Jurkat, Clone E6-1 (cell line): Measurements from ENCODE around the gene MCC.

Experiments used
- DNase-seq: peaks from one replicate; pipeline ENCODE4 v3.0.0-alpha.2; 2011; ENCODE audit warnings: low read depth, low spot score
- H3K4me3 ChIP-seq: 2 replicates; pipeline ENCODE4 v1.5.1; 2011; ENCODE audit warnings: mild to moderate bottlenecking, low read length, control low read depth, moderate library complexity

Gene MCC

DNA sequence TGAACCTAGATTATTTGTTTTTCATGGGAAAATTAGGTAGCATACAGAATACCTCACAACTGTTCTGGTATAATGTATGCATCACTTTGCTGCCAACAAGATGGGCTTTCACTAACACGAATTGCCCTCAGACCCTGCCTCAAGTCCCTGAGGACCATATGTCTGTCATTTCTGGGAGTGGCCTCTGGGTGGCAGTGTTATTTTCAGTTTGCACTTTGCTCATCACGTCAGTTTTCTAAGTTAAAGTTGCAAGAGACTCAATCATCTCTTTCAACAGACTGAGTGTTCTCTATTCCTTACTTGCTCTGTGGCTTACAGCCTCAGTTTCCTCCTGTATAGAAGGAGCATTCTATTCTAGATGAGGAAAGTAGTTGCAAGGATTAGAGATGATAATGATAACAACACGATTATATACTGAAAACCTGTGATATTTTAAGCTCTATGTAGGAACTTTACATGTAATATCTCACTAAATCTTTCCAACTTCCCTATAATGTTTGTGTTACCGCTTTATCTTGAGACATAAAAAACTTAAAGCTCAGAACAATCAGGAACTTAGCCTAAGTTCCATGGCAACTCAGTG, 109.2 kb downstream of the MCC start:
- DNase-seq: peak; percentile 61
- H3K4me3 ChIP-seq: no peak overlapping the region

DNA sequence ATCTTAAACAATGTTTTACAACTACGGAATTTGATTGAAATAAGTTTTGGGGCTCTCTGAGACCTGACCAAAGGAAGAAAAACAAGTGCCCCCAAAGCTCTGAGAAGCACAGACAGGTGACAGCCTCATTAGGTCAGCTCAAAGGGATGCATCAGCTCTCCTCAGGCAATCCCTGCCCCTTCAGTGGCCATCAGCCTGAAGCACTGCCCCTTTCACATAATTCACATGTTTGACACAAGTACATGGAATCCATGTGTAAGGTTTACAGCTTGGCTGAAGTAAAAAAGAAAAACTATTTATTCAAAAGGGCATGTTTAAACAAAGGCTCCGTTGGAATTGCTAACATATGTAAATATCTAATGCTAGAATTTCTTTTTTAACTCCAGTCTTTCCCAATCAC, 109.7 kb downstream of the MCC start:
- H3K4me3 ChIP-seq: no peak overlapping the region
- DNase-seq: no peak

DNA sequence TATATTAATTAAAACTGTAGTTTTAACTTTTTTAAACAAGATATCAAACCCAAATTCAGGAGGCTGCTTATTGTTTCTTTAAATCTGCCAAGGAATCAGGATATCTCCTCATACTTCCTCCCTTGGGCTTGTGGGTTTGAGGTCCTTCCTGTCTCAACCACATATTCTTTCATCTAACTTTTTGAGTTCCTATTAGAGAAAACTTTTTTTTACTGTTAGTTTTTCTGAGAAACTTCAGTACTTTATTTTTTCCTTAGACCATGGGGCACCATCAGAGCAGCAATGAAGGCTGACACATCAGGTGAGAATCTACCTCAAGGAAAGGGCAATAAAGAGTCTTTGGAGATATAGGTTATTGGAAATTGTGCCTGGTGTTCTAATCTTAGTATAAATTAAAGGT, 110.2 kb downstream of the MCC start:
- DNase-seq: peak; percentile 74
- no peak overlapping the region for H3K4me3 ChIP-seq

DNA sequence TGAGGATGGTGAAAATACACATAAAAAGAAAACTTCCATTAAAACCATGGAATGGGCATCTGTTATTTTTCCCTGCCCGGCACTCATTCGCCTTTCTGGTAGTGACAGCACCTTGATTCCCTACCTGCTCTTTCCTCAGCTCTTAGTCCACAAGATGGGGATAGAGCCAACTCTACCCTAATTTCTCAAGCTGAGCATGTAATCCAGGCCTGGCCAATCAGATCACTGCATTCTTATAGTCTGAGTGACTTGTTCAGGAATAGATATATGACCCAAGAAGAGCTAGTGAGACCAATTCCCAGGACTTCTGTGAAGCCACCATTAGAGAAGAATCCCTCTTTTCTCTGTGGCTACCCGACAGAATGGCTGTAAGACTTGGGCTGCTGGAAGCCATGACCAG, 111.6 kb downstream of the MCC start:
- no peak for DNase-seq
- no peak overlapping the region for H3K4me3 ChIP-seq

DNA sequence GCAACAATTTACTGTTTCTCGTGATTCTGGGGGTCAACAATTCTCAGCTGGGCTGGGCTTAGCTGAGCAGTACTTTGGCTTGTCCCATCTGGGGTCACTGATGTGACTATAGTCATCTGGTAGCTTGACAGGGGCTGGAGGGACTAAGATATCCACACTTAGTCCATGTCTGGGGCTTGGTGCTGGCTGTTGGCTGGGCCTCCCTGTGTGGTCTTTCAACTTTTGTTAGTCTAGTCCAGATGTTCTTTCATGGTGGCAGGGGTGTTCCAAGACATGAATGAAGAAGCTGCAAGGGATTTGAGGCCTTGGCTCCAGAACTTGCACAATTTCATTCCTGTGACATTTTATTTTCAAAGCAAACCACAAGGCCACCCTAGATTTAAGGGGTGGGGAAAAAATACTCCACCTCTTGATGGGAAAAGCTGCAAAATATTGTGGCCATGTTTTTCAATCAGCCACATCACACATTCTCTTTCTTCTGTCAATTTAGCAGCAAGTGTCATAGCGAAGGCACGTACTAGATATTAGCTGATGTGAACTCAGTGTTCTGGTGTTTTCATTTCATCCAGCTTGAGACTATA, 112.7 kb downstream of the MCC start:
- DNase-seq: no peak

DNA sequence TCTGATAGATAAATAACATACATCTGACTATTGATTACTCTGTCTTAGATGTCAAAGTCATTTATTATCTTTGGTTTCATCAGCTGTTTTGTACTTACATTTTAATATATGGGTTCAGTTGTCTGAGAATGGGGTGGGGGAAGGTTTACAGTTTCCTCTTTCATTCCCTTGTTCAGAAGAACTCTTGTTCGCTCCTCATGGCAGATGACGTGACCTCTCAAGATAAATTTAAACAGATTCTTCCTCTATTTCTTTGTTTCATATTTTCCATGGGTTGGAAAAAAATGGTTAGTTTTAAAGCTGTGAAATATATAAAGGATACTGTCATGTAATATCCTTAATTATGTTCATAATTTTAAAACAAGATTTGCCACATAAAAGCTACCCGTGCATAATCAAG, 114.8 kb downstream of the MCC start:
- no peak overlapping the region for H3K4me3 ChIP-seq
- no peak for DNase-seq

More for the DNA sequence above, 112.7 kb downstream of the MCC start:
- no peak overlapping the region for H3K4me3 ChIP-seq

DNA sequence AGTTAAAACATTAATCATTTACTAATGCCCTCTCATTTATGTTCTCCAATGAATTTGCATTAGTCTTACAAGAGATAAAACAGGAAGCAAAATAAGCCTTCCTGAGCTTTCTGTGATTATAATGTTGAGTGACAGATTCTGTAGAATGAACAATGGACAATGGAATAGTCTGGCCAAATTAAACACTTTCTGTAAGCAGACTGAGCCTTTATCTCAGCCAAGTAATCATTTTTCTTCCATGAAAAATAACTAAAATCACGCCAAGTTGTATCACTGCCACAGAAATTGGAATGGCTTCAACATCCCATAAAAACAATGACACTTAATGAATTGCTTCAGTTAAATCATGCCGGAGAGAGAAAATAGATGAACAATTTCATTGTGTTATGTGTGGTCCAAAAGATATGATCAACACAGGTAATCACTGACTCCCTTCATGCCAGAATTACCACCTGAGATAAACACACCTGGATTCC, 116.5 kb downstream of the MCC start:
- H3K4me3 ChIP-seq: no peak overlapping the region

DNA sequence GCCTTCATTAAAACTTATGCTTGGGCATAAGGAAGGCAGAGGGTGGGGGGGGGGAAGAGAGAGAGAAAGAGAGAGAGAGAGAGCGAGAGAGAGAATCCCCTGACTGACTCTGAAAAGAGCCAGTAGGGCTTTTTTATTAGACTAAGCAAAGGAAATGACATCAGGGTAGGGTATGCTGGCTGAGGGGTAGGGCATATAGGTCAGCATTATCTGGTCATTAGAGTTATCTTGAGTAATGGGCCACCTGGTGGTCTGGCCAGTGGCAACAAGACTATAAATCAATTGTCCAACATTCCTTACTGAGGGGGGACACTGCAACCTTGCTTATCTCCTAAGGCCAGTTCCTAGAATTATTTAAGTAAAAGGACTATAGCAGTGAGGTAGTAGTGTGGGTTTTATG, 120.7 kb downstream of the MCC start:
- DNase-seq: no peak
- no peak overlapping the region for H3K4me3 ChIP-seq

More for the DNA sequence above, 116.5 kb downstream of the MCC start:
- DNase-seq: no peak

DNA sequence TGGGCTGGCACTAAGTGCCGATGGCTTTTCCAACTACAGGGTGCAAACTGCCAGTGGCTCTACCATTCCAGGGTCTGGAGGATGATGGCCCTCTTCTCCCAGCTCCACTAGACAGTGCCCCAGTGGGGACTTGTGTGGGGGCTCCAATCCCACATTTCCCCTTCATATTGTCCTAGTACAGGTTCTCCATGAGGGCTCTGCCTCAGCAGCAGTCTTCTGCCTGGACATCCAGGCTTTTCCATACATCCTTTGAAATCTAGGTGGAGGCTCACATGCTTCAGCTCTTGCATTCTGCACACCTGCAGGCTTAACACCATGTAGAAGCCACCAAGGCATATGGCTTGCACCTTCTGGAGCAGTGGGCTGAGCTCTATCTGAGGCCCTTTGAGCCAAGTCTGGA, 123.8 kb downstream of the MCC start:
- DNase-seq: no peak

DNA sequence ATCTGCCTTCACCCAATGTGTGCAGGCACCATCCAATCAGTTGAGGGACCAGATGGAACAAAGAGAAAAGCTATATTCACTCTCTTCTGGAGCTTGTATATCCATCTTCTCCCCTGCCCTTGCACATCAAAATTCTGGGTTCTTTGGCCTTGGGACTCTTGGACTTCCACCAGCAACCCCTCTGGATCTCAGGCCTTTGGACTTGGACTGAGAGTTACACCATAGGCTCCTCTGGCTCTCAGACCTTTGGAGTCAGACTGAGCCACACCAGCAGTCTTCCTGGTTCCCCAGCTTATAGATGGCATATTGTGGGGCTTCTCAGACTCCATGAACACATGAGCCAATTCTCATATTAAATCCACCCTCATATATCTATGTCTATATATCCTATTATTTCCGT, 126.6 kb downstream of the MCC start:
- DNase-seq: no peak
- H3K4me3 ChIP-seq: no peak overlapping the region

More for the DNA sequence above, 123.8 kb downstream of the MCC start:
- H3K4me3 ChIP-seq: no peak overlapping the region

DNA sequence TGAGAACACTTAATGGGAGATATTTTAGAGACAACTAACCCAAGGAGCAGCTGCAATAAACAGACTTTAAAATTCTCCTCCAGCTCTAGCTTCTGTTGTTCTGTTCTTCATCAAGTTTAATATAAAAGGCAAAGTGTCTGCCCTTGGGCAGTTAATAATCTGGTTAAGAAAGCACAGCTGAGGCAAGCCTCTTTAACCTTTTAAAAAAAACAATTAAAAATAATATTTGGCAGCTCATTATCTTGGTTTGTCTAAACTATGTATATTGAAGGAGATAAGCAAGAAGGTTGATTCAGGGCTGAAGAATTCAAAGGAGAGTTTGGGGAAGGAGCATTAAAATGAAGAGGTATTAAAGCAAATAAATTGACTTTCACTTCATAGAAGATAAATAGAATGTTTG, 128.8 kb downstream of the MCC start:
- DNase-seq: no peak
- H3K4me3 ChIP-seq: no peak overlapping the region

DNA sequence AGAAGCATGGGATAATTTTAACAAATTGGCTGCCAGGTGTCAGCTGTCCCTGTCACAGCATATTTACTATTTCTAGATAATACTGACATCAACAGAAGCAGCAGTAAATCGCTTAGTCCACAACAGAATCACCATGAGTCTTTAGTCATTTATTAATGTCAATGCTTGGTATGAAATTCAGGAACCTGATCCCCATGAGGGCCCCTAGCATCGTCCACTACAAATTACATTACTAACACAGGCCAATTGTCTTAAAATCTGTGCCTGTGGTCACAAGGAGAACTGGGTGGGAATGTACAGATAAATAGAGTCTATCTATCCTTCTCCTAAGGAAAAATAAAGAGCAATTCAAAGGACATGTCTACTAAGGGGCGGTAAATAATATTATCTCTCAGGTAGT, 129.6 kb downstream of the MCC start:
- H3K4me3 ChIP-seq: no peak overlapping the region
- no peak for DNase-seq

DNA sequence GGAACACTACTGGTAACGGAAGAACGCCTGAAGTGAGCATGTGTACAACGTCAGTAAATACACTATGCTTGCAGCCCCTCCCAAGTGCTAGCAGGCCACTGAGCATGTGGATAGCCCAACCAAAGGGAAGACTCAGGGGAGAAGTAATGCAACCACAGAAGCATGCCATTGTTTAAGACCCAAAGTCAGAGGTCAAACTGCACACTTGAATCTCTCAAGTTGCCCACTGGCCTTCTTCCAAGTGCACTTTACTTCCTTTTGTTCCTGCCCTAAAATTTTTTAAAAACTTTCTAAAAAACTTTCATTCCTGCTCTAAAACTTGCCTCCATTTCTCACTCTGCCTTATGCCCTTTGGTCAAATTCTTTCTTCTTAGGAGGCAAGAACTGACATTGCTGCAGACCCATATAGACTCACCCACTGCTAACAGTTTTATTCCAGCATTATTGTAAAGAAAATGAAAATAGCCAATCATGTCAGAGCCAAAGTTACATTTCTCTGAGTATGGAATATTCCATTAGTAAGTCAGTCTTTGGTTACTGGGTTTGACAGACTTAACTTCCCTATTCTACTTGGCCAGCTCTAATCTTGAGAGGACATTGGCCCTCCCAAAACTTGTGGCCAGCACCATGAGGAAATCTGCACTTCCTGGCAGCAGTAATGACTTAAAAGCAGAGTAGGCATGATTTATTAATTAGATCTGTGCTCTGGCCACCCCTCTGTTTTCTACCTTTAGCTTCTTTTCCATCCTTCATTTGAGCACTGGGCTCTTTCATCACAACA, 130.4 kb downstream of the MCC start:
- H3K4me3 ChIP-seq: no peak overlapping the region
- DNase-seq: no peak

DNA sequence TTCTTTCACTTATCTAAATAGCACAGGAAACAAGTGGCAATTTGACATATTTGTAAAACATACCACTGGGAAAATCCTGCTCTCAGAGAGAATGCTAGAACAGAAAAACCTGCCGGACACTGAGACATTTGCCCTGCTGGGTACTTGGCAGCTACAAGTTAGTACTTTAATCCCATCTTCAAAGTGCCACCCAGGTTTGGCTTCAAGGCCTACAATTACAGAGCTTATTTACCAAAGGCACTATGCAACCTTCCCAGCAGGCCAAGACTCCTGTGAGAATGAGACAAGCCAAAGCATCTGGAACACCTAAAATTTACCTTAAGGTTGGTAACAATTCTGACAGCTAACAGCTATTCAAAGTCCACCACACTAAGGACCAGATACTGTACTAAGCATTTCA, 131.8 kb downstream of the MCC start:
- H3K4me3 ChIP-seq: no peak overlapping the region
- no peak for DNase-seq

DNA sequence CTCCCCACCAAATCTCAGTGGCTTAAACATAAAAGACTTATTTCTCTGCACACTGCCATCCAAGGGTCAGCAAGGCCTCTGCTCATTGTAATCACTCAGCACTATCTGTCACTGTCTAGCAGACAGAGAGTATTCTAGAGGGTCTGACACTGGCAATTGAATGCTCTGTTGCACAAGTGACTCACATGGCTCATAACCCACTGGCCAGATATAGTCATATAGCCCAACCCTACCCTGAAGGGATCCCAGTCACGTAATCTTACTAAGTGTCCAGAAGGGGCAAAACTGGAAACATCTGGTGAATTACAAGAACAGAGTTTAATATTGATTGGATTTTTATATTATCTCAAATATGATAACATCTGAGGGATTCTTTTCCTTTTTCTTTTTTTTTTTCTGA, 134.2 kb downstream of the MCC start:
- H3K4me3 ChIP-seq: no peak overlapping the region
- no peak for DNase-seq

DNA sequence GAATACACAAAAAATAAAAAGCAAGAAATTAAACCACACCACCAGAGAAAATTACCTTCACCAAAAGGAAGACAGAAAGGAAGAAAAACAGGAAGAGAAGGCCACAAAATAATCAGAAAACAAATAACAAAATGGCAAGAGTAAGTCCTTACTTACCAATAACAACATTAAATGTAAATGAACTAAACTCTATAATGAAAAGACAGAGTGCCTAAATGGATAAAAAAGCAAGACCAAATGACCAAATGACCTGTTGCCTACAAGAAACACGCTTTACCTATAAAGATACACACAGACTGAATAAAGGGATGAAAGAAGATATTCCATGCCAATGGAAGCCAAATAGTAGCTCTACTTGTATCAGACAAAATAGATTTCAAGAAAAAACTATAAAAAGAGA, 140.7 kb downstream of the MCC start:
- no peak for DNase-seq

DNA sequence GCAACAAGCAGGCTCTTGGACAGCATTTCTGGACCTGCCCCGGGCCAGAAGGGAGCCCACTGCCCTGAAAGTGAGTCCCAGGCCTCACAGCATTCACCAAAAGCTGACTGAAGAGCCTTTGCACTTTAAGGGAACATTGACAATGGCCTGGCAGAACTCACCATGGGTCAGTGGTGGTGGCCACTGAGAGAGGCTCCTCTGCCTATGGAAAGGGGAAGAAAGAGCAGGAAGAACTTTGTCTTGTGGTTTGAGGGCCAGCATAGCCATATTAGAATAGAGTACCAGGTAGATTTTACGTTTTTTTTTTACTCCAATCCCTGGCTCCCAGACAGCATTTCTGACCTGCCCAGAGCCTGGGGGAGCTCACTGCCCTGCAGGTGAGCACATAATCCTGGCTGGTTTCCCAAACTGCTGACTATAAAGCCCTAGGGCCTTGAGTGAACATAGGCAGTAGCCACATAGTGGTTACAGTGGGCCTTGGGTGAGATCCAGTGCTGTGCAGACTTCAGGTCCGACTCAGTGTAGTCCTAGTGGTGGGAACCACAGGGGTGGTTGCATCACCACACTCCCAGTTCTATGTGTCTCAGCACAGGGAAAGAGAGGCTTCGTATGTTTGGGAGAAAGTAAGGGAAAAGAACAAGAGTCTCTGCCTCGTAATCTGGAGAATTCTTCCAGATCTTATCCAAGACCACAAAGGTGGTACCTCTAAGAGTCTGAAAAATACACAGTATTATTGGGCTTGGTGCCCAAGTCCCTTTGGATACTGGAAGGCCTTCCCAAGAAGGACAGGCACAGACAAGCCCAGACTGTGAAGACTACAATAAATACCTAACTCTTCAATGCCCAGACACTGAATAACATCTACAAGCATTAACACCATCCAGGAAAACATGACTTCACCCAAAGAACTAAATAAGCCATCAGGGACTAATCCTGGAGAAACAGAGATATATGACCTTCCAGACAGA, 143.0 kb downstream of the MCC start:
- DNase-seq: no peak

More for the DNA sequence above, 140.7 kb downstream of the MCC start:
- H3K4me3 ChIP-seq: no peak overlapping the region

DNA sequence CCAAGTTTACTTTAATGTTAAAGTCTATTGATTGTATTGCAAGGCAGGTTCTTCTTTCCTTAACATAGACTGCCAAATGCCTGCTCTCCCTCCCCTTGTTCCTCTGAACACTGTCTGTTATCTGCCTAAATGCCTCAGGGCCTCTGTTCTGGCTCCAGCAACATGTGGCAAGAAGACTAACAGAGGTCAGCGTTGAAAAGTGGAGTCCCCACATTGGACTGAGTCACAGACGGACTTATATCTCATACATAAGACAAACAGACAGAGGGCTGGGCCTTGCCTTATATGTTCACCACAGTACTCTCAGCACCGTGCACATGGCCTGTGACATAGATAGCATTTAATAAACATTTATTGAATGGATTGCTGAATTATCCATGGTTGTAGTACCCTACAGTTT, 144.9 kb downstream of the MCC start:
- no peak overlapping the region for H3K4me3 ChIP-seq
- no peak for DNase-seq

More for the DNA sequence above, 143.0 kb downstream of the MCC start:
- H3K4me3 ChIP-seq: no peak overlapping the region

DNA sequence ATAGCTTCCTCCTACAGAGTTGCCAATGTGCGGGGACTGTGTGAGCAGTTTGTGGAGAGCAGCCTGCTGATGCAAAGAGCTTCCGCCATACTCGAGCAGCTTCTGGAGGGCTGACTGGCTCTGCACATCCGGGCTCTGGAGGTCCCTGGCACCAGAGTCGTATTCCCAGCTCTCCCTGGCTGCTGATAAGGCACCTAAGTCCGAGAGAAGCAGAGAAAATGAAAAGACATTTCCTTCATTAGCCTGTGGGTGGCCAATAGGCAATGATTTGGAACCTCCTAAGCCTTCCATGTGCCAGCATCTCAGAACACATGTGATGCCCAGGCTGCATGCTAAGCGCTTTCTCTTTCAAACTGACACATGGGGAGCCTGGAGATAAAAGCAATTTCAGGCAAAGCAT, 147.7 kb downstream of the MCC start:
- no peak overlapping the region for H3K4me3 ChIP-seq
- DNase-seq: no peak
